AG09309 (cell line): ENCODE data around the gene FAM200A.

ENCODE experiments used
- DNase-seq: peaks from one replicate; pipeline ENCODE4 v3.0.0-alpha.2; 2010; ENCODE audit warnings: low read depth
- H3K4me3 ChIP-seq: 2 replicates; pipeline ENCODE4 v1.5.1; 2011; ENCODE audit warnings: mild to moderate bottlenecking, low read depth, low read length, moderate library complexity; ENCODE audit not compliant: control insufficient read depth
- TF ChIP-seq, protein P1 (sequence below): IDR thresholded peaks from 2 replicates; pipeline ENCODE4 v1.5.1; 2011; ENCODE audit warnings: mild to moderate bottlenecking, low read depth, low read length, inconsistent platforms; ENCODE audit not compliant: insufficient read depth, control insufficient read depth; ENCODE audit errors: missing control alignments

Gene FAM200A

DNA sequence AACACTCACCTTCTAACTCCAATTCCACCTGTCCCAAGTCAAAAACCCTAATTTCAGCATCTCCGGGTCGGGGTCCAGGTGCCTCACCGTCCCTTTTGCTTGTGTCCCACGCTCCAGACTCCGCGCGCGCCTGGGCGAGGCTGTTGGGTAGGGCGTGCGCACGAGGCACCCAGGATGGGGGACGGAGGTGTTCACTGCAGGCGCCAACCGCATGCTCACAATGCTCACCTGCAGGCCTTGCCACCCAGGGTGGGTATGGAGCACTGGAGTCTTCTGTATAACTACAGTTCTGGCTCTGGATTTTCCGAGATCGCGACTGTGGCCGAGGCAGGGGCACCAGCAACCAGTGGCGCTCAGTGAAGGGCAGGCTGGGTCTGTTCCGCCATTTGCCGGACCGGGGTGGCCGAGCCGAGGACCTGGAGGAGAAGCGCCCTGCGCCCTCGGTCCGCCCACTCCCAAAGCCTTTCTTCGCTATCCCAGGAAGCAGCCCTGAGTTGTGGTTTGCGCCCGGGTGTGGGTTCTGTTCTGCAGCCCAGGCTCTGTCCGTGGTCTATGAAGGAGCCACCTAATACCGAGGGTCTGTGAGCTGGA lies 8.7 kb downstream of the FAM200A start:
- no peak for DNase-seq
- TF ChIP-seq, protein P1, sequence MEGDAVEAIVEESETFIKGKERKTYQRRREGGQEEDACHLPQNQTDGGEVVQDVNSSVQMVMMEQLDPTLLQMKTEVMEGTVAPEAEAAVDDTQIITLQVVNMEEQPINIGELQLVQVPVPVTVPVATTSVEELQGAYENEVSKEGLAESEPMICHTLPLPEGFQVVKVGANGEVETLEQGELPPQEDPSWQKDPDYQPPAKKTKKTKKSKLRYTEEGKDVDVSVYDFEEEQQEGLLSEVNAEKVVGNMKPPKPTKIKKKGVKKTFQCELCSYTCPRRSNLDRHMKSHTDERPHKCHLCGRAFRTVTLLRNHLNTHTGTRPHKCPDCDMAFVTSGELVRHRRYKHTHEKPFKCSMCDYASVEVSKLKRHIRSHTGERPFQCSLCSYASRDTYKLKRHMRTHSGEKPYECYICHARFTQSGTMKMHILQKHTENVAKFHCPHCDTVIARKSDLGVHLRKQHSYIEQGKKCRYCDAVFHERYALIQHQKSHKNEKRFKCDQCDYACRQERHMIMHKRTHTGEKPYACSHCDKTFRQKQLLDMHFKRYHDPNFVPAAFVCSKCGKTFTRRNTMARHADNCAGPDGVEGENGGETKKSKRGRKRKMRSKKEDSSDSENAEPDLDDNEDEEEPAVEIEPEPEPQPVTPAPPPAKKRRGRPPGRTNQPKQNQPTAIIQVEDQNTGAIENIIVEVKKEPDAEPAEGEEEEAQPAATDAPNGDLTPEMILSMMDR, result no peak
- H3K4me3 ChIP-seq, result no peak overlapping the region

DNA sequence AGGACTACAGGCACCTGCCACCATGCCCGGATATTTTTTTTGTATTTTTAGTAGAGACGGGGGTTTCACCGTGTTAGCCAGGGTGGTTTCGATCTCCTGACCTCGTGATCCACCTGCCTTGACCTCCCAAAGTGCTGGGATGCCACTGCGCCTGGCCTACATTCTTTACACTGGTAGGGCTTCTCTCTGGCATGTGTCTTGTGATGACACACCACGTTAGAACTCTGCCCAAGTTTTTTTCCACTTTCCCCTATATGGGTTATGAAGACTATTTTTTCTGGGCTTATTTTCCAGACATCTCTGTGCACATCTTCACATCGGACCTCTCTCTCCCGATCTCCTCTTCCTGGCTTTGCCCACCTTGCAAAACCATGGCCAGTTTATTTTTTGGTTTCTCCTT lies 10.7 kb downstream of the FAM200A start:
- TF ChIP-seq, protein P1, result no peak
- H3K4me3 ChIP-seq, result no peak overlapping the region
- DNase-seq, result no peak

DNA sequence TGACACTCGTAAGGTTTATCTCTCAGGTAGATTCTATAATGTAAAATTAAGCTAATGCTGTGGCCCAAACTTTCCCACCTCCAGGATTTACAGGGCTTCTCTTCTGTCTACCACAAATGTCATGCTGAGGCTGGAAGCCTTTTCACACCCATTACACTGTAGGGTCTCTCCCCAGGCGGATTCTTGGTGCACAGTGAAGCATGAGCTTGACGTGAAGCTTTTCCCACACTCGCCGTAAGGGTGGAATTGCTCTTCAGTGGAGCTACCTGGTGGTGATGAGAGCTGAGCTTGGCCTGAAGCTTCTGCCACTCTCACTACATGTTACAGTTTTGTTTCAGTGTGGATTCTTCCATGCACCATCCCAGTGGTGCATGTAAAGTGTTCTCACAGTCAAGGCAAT lies 11.4 kb downstream of the FAM200A start:
- no peak for DNase-seq

DNA sequence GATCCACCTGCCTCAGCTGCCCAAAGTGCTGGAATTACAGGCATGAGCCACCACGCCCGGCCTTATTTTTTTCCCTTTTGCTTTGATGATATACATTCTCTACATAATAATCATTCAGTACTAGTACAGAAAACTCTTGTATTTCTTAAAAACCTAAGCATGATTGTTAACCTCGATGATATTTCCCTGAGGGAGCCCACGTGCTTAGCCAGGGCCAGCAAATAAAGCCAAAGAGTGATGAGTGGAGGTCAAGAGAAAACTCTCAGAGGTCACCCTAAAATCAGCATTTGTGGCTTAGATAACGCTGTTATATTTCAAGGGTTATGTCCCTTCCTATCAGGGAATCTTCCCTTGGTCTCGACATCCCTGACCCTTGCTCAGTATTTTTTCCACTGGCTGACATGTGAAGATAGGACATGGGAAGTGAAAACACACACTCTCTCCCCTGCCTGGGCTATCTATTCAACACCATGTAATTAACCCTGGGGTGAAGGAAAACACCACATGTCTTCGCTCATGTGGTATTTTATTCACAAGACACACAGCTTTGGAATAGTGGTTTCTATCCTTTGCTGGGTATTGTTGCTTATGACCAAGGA lies 12.6 kb downstream of the FAM200A start:
- TF ChIP-seq, protein P1, result no peak
- H3K4me3 ChIP-seq, result no peak overlapping the region
- no peak for DNase-seq

More for the DNA sequence above, 11.4 kb downstream of the FAM200A start:
- TF ChIP-seq, protein P1, result no peak
- H3K4me3 ChIP-seq, result no peak overlapping the region

DNA sequence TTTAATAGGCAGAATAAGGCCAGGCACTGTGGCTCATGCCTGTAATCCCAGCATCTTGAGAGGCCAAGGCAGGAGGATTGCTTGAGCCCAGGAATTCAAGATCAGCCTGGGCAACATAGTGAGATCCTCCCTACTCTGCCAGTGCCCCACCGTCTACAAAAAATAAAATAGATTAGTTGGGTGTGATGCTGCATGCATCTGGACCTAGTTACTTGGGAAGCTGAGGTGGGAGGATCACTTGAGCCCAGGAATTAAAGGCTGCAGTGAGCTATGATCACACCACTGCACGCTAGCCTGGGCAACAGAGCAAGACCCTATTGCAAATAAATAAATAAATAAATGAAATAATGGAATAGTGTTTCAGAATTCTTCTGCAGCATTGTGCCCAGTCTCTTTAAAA lies 16.2 kb downstream of the FAM200A start:
- no peak overlapping the region for H3K4me3 ChIP-seq
- DNase-seq, result no peak
- TF ChIP-seq, protein P1, result no peak

DNA sequence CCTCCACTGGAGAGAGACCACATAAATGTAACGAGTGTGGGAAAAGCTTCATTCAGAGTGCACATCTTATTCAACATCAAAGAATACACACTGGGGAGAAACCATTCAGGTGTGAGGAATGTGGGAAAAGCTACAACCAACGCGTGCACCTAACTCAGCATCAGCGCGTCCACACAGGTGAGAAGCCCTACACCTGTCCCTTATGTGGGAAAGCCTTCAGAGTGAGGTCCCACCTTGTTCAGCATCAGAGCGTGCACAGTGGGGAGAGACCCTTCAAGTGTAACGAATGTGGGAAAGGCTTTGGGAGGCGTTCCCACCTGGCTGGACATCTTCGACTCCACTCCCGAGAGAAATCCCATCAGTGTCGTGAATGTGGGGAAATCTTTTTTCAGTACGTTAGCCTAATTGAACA lies 20.6 kb downstream of the FAM200A start:
- no peak overlapping the region for H3K4me3 ChIP-seq
- no peak for DNase-seq
- TF ChIP-seq, protein P1, result no peak
